Esophagus squamous epithelium (tissue), 4 donors: Measurements from ENCODE around the gene RAX2.

Experiments used
- CTCF ChIP-seq, 6 experiments: fragments of 450-650 bp in 4 of 6; fragments of 200-600 bp in 2 of 6; sonication (generic) in 2 of 6; IDR thresholded peaks; one replicate each; pipeline ENCODE4 v1.5.1; 2016 to 2019; ENCODE audit warnings: antibody characterized with exemption in 6 of 6, mild to moderate bottlenecking in 4 of 6, moderate library complexity in 4 of 6
- POLR2A ChIP-seq, 4 donors: fragments of 450-650 bp; IDR thresholded peaks; one replicate each; pipeline ENCODE4 v1.6.1; 2017; ENCODE audit warnings: antibody characterized with exemption in 4 of 4, mild to moderate bottlenecking in 4 of 4, moderate library complexity in 3 of 4

DNA sequence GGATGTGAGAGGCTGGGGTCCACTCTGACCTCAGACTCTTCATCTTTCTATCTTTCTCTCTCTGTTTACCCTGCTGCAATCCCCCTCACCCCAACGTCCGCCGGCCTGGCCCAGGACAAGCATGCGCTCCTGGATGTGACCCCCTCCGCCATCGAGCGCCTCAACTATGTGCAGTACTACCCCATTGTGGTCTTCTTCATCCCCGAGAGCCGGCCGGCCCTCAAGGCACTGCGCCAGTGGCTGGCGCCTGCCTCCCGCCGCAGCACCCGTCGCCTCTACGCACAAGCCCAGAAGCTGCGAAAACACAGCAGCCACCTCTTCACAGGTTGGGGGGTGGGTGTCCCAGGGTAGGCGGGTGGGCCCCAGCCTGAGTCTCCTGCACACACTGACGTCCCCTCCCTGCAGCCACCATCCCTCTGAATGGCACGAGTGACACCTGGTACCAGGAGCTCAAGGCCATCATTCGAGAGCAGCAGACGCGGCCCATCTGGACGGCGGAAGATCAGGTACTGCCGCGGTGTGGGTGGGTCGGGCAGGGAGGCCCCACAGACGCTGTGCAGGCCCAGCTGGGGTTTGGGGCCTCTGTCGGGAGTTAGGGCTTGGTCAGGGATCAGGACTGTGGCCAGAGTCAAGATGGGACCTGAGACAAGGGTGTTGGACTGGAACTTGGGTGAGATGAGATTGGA lies 25.5 kb downstream of the RAX2 start:
- no peak for TF ChIP-seq CTCF (IDR thresholded peaks at IDR 0.05)
- TF ChIP-seq POLR2A (IDR thresholded peaks at IDR 0.05) = no peak
